DMS153 treated with DMSO at 0.1 percent for 48 hours (cell line): Measurements from ENCODE around the gene IQGAP2.

Experiments used
- DNase-seq: peaks from one replicate; lab custom pipeline; 2025; ENCODE audit not compliant: unreplicated experiment; lab: John Stamatoyannopoulos, UW

Gene IQGAP2

DNA sequence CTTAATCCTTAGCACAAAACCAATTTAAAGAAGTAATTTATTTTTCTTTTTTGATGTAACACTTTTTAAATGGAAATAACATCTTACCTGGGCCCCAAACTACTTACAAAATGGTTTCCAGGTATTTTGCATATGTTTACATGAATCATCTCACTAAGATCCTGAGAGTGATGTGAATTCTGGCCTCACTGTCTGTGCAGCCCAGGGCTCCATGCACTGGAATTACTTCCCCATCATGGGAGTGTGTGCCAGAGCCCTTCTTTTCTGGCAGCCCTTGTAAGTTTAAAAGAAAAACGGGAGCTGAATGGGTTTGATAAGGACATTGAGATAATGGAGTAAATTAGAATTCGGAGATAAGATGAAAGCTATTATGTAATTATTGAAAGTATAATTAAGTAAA, 300.6 kb downstream of the IQGAP2 start:
- DNase-seq: no peak

DNA sequence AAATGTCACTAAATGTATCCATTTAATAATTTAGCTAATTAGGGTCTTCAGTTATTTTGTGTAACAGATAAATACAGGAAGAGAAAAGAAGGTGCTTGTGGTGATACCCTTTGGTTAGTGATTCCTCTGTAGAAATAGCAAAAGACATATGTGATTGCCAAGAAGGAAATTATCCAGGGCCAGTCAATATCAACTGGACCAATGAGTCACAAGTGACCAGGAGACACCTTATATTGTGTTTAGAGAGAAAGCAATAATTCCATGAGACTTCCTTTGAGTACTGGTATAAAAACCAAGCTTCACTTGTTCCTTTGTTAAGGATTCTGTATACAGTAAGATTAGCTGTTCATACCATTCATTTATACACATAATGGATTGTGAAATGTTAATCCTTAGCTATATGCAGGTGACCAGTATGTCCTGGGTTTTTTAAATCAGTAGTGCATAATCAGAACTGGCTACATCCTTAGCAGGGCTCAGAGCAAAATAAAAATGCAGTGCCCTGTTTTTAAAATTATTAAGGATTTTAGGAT, 301.1 kb downstream of the IQGAP2 start:
- no peak for DNase-seq

DNA sequence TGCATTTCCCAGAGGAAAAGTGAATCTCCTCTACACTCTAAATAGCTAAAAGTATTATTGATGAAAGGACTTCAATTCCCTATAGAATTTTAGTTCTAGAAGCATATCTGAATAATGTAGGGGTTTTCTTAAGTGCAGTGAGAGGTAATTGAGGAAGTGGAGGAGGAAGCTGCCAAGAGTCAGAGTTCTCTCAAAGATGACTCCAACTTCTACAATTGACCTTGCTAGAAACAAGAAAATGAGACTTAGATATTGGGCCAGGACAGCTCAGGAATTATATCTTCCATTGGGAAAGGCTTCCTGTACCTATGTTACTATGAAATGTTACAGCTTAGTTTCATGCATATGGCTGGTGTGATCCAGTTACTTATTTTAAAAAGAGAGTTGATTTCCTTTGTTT, 302.5 kb downstream of the IQGAP2 start:
- no peak for DNase-seq

DNA sequence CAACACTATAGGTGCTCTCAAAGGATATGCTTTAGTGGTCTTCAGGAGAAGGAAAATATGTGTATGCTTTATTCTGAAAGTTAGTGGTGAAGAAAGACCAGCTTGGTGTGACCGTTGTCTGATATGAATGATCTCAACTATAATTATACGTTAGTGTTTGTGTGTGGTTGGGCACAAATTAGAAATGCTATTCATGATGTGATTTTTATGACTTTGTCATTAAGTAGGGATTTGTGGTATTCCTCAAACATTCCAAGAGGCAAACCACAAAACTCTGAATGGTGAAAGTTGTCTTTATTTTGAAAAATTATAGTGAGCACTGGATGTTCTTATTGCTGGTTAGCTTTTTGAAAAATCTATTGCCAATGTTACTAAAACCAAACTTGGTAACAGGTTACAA, 306.7 kb downstream of the IQGAP2 start:
- DNase-seq: no peak

DNA sequence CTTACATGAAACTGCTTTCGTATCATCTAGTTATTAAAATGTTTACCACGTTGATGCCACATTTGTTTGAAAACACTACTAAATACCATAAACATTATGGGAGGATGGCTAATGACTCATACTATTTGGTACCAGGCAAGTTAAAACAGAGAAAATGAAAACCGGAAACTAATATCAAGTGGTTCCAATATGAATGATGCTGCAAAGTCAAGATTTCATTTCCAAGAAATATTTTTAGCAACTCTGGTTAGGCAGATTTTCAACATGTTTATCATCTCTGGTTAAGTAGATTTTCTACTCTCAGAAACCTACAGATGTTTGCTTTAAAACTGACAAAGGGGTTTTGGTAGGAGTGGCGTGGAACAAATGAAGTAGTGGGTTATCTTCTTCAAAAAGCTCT, 307.9 kb downstream of the IQGAP2 start:
- no peak for DNase-seq

DNA sequence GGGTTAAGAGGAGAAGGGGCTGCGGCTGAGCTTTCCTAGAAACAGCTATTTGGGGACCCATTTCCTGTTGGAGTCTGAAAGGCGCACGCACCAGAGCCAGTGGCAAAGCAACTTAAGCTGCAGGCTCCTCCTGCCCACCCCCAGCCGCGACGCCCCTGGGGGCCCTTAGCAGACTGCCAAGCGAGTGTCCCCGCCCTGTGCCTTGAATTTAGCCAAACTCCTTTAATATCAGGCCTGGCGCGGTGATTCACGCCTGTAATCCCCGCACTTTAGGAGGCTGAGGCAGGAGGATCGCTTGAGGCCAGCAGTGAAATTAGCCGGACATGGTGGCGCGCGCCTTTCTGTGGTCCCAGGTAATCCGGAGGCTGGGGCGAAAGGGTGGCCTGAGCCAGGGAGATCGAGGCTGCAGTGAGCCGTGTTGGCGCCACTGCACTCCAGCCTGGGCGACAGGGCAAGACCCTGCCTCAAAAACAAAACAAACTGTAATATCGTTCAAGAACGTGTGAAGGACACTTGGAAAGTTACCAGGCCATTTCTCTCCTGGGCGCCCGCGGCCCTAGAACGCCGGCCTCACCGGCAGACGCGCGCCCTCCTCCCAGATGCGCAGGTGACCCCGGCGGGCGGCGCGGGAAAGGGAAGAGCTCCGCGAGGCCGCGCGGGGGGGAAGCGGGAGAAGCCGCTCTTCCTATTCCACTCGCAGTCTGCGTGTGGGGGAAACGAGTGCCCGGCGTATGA, 311.8 kb downstream of the IQGAP2 start:
- no peak for DNase-seq

DNA sequence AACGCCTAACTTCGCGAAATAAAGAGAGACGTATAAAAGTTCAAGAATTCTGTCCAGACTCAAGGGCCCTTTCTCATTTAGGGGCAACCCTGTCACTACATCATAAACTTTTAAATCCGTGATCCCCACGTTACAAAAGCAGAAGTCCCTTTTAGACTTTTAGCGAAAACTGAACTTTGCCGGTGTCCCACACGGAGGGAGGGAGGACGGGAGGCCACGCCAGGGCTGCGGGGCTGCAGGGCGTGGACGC, 312.3 kb downstream of the IQGAP2 start:
- no peak for DNase-seq

DNA sequence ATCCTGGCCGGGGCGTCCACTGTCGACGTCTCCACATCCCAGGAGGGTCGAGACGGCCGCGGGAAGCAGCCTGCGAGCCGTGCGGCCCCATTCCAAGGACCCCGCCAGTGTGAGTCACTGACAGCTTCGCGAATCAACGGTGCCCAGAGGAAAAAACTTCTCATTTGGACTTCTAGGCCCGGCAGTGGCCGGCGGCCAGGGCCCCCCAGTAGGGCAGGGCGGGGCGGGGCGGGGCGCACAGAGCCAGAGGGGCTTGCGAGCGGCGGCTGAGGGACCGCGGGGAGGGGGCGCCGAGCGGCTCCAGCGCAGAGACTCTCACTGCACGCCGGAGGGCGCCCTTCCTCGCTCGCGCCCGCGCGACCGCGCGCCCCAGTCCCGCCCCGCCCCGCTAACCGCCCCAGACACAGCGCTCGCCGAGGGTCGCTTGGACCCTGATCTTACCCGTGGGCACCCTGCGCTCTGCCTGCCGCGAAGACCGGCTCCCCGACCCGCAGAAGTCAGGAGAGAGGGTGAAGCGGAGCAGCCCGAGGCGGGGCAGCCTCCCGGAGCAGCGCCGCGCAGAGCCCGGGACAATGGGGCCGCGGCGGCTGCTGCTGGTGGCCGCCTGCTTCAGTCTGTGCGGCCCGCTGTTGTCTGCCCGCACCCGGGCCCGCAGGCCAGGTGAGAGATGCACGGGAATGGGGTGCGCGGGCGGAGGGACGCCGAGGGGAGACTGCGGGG, 312.8 kb downstream of the IQGAP2 start, which contains the start of gene F2R:
Gene F2R, plus strand, starts transcription at position 391 of the 720 bp plus-strand sequence. Its CDS starts 182 bp downstream, at position 573.
- no peak for DNase-seq

DNA sequence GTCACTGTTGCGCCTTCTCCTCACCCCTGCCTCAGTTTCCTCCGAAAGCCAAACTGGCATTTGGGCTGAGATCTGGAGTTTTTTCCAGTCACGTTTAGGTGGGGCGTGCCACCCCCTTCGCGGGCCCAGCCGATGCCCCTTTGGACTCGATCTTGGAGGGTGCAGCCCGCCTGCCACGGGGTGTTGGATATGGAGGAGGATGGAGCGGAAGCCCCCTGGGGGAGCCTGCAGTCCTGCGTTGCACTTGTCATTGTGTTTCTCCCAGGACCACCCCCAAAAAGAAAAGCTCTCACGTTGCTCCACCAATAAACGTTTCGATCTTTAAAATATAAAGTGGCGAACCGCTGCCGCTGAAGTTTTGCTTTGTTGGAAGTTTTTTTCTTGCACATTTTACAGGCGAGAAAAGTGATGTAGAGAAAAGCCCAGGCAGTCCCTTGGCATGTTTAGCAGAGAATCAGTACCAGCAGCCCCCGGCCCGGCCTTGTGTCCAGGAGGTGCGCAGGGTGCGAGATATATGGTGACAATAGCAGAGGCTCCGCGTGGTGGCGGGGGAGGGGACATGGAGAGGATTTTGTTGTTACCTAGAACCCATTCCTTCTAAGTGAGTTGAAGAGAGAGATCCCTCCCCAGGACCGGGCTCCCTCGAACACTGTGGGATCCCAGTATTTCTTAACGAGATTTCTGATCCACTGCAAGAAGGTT, 313.5 kb downstream of the IQGAP2 start:
- no peak for DNase-seq

DNA sequence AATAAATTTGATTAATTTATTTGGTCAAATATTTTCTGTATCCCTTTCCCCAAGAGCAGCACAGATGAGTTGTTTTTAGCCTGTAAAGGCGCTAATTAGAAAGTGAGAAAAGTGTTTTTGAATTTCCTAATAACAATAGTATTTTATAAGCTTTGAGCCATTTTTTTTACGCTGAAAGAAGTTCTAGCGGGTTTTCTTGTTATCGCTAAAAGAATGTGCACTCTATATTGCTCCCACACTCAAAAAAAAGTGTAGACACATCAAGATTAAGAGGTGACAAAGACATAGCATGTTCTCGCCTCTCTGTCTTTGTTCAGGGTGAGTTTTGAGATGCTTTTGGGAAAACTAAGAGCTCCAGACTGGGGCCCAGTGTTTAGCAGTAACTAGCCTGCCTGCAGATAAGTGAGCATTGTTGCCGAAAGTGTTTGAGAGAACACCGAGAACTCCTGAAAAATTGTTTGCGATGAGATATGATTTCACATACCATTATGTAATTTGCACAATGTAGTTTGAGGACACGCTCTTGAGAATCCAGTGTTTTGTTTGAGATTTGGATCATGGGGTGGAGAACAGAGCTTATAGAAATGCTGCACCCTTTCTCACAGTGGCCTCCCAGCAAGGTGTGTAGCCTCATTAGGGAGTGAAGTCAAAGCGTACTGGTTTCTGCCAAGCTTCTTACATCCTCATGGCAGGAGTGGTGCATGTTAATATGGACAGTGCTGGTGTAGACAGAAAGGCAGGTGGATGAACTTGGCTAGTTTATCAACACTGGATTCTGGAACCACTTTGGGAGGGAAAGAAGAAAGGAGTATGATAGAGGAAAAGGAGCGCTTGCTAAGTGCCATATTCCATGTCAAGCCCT, 314.4 kb downstream of the IQGAP2 start:
- DNase-seq: no peak

DNA sequence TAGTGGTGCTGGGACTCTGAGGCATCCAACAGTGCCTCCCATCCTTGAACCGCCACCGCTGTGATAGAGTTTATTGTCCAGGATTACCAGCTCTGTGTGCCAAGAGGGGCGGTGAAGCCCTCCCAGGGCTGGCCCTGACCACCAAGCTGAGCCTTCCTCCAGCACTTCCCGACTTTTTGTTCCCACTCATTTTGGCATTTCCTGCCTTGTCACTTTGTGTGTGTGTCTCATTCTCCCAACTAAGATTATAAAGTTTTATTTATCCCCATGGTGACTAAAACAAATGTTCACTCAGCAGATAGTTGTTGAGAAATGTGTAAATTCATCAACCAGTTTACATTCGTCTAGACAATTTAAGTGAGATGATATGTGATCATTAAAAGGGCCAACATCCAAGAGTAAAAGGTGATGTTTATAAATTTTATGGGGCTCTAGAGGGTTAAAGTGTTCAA, 315.3 kb downstream of the IQGAP2 start:
- no peak for DNase-seq

DNA sequence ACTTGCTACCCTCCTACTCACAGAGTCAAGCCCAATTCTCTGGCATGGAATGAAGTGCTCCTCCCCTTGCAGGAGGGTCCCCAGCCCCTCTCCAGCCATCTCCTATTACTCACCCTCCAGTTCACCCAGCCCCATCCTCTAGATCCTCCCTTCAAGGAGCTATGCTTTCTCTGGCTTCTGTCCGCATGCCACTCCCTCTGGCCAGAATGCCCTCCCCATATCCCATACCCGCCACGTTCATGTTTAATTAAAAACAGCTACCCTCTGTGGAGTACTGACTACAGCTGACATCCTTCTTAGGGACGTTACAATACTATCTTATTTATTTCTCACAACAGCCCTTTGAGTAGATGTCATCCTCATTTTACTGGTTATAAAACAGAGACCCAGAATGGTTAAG, 315.8 kb downstream of the IQGAP2 start:
- no peak for DNase-seq

DNA sequence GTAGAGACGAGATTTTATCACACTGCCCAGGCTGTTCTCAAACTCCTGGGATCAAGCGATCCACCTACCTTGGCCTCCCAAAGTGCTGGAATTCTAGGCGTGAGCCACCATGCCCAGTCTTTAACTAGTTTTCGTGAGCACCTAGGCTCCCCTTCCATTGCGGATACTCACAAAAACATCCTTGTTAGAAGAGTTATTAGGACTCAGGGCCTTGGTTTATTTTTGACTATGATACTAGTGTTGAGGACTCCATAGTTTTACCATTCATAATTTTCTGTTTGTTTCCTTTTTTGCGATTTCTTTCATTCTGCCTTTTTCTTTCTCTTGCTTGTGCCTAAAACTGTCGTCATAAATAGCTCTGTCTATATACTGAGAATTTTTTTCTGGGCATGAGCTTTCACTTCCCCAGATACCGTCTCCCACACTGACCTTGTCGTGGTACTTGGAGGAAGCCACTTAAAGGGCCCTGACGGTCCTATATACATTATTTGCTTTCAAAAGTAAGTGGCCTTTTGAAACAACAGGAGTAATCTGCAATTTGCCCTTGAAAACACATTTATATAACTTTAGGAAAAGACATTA, 318.0 kb downstream of the IQGAP2 start:
- no peak for DNase-seq

DNA sequence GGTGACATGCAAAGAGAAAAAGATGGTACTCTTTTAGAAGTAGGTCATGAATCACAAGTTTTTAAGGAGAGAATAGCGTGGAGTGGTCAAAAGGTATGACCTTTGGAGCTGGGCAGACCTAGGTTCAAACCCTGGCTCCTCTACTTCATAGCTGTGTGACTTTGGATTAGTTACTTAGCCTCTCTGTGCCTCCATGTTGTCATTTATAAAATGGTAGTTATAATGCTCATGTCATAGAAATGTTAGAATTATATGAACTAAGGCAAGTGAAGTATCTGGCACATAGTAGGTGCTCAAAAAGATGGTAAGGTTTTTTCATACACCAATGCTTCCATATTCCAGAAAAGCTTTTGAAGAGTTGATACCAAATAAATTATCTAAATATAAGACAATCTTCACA, 320.2 kb downstream of the IQGAP2 start:
- DNase-seq: no peak

DNA sequence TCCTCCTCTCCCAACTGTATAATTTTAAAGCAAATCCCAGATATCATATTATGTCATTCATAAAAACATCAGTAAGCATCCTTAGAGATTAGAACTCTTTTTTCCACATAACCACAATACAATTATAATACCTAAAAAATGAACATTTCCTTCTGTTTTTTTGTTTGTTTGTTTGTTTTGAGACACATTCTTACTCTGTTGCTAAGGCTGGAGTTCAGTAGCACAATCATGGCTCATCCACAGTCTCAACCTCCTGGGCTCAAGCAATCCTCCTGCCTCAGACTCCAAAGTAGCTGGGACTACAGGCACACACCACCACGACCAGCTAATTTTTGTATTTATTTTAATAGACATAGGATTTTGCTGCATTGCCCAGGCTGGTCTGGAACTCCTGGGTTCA, 320.8 kb downstream of the IQGAP2 start:
- no peak for DNase-seq

DNA sequence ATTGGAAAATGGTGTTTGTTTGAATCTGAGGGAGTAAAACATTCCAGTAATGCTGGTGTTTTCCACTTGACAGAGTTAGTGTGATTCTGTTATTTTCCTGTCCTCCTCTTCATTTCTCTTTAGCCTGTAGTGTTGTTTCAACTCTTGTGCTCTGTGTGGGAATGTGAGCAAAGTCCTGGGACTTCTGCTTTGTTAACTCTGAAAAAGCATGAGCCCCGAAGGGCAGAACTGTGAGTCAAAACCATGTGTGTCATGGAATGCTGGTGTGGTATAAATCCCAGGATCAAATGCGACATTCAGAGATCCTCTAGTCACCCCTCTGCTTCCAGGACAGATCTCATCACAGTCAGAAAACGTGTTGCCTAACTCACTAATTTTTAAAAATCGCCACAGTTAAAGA, 321.8 kb downstream of the IQGAP2 start:
- no peak for DNase-seq

DNA sequence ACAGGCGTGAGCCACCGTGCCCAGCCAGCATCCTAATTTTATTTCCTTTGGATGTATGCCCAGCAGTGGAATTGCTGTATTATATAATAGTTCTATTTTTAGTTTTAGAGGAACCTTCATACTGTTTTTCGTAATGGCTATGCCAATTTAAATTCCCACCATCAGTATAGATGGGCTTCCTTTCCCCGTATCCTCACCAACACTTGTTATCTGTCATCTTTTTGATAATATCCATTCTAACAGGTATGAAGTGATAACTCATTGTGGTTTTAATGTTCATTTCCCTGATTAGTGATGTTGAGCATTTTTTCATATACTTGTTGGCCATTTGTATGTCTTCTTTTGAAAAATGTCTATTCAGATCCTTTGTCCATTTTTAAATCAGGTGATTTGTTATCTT, 325.9 kb downstream of the IQGAP2 start:
- DNase-seq: no peak

DNA sequence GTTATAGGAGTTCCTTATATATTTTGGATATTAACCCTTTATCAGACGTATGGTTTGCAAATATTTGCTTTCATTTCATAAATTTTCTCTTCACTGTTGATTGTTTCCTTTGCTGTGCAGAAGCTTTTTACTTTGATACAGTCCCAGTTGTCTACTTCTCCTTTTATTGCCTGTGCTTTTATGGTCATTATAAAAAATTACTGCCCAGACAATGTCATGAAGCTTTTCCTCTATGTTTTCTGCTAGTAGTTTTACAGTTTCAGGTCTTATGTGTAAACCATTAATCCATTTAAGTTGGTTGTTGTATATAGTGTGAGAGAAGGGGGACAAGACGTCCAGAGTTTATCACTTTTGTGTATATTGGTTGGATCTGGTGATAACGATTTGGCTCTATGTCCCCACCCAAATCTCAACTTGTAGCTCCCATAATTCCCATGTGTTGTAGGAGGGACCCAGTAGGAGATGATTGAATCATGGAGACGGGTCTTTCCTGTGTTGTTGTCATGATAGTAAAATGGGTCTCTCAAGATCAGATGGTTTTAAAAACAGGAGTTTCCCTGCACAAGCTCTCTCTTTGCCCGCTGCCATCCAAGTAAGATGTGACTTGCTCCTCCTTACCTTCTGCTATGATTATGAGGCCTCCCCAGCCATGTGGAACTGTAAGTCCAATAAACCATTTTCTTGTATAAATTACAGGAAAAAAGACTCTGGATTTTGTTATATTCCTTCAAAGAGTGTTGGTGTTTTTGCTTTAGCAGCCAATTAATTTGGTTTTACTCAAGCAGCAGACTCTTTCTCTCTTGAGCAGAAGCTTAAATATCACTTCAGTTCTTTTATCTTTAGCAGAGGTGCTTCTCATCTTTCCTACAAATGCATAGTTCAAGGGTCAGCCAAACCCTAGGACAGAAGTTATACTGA, 326.5 kb downstream of the IQGAP2 start:
- no peak for DNase-seq

DNA sequence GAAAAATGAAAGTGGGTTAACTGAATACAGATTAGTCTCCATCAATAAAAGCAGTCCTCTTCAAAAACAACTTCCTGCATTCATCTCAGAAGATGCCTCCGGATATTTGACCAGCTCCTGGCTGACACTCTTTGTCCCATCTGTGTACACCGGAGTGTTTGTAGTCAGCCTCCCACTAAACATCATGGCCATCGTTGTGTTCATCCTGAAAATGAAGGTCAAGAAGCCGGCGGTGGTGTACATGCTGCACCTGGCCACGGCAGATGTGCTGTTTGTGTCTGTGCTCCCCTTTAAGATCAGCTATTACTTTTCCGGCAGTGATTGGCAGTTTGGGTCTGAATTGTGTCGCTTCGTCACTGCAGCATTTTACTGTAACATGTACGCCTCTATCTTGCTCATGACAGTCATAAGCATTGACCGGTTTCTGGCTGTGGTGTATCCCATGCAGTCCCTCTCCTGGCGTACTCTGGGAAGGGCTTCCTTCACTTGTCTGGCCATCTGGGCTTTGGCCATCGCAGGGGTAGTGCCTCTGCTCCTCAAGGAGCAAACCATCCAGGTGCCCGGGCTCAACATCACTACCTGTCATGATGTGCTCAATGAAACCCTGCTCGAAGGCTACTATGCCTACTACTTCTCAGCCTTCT, 329.4 kb downstream of the IQGAP2 start:
- no peak for DNase-seq
